KMS-11 (cell line): Measurements from ENCODE around the gene INPP5A.

Source experiments
- H2AFZ ChIP-seq: fragments of 200-600 bp; sonication (generic); 2 replicates; pipeline ENCODE4 v1.6.1; 2016; ENCODE audit warnings: antibody characterized with exemption, mixed run types, low read depth
- H3K27ac ChIP-seq: fragments of 200-600 bp; sonication (generic); 2 replicates; pipeline ENCODE4 v1.6.1; 2016; ENCODE audit warnings: mild to moderate bottlenecking, mixed run types
- H3K27me3 ChIP-seq: fragments of 200-600 bp; sonication (generic); 2 replicates; pipeline ENCODE4 v1.6.1; 2017; ENCODE audit warnings: mild to moderate bottlenecking, low read depth, mixed run types, moderate library complexity; ENCODE audit not compliant: insufficient read depth
- H3K36me3 ChIP-seq: fragments of 200-600 bp; sonication (generic); 2 replicates; pipeline ENCODE4 v1.6.1; 2017; ENCODE audit warnings: mild to moderate bottlenecking, mixed run types; ENCODE audit not compliant: insufficient read depth
- H3K4me1 ChIP-seq: fragments of 200-600 bp; sonication (generic); 2 replicates; pipeline ENCODE4 v1.6.1; 2016; ENCODE audit warnings: mild to moderate bottlenecking, low read depth, mixed run types; ENCODE audit not compliant: poor library complexity, severe bottlenecking
- H3K4me2 ChIP-seq: fragments of 200-600 bp; sonication (generic); 2 replicates; pipeline ENCODE4 v1.7.0; 2016; ENCODE audit warnings: mild to moderate bottlenecking, mixed run types
- H3K4me3 ChIP-seq: fragments of 200-600 bp; sonication (generic); IDR thresholded peaks from 2 replicates; pipeline ENCODE4 v1.6.1; 2017; ENCODE audit warnings: low read depth, low read length, mixed read lengths; ENCODE audit not compliant: insufficient read depth
- H3K79me2 ChIP-seq: fragments of 200-600 bp; sonication (generic); 2 replicates; pipeline ENCODE4 v1.6.1; 2016; ENCODE audit warnings: low read depth, mixed run types; ENCODE audit not compliant: insufficient read depth
- H3K9ac ChIP-seq: fragments of 200-600 bp; sonication (generic); 2 replicates; pipeline ENCODE4 v1.6.1; 2016; ENCODE audit warnings: mild to moderate bottlenecking, mixed run types
- H4K20me1 ChIP-seq: fragments of 200-600 bp; sonication (generic); 2 replicates; pipeline ENCODE4 v1.6.1; 2016; ENCODE audit warnings: mild to moderate bottlenecking, mixed run types; ENCODE audit not compliant: insufficient read depth
- TF ChIP-seq, protein P1 (sequence below): fragments of 200-600 bp; sonication (generic); conservative IDR thresholded peaks from 2 replicates; pipeline ENCODE4 v1.6.1; 2017; ENCODE audit warnings: low read depth, mild to moderate bottlenecking, antibody characterized with exemption, low read length, moderate library complexity, mixed read lengths

INPP5A gene

DNA sequence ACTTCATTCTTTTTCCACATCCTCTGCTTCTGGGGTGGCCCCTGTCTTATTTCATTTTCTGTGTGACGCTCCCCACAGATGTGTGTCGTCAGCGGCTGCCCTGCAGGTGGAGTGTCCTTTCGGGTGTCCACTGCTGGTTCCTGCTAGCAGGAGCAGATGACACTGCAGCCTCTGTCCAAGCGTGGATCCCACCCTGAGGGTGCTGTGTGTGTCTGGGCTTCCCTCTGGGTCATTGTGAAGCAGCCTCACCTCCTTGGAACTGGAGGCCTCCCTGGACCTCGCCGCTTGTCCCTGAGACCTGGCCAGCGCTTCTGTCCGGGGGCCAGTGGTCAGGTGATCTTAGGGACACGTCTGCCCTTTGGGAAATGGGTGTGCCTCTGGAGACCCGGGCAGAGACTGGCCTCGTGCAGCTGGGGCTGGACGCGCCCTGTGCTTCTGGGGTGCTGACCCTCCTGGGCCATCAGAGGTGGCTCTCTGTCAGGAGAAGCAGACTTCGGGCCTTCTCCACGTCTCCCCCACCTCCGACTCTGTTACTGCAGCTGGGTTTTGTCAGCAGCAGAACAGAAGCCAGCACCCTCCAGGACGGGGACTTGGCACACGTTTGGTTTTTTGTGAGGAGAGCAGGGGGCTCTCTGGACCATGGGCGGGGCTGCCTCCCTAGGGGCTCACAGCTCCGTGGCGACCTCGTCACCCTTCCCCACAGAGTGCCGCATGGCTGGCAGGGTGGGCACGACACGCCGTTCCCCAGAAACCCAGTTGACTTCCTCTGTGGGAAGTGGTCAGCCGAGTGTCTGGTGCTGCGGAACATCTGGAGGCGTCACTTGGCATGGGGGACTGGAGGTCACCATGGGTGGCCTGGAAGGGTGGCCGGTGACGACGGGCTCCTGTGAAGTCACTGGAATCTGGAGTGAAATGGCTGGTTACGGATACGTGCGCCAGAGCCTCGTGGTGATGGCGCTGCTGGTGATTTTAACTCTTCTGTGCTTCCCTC, 48.4 kb downstream of the INPP5A start:
- H3K36me3 ChIP-seq, result no peaks in the 10 kb centered on the region
- no peak overlapping the region for H3K4me3 ChIP-seq
- H2AFZ ChIP-seq, result no peak overlapping the region
- H3K4me2 ChIP-seq, result no peak overlapping the region
- H3K9ac ChIP-seq, result no peak overlapping the region
- TF ChIP-seq, protein P1, sequence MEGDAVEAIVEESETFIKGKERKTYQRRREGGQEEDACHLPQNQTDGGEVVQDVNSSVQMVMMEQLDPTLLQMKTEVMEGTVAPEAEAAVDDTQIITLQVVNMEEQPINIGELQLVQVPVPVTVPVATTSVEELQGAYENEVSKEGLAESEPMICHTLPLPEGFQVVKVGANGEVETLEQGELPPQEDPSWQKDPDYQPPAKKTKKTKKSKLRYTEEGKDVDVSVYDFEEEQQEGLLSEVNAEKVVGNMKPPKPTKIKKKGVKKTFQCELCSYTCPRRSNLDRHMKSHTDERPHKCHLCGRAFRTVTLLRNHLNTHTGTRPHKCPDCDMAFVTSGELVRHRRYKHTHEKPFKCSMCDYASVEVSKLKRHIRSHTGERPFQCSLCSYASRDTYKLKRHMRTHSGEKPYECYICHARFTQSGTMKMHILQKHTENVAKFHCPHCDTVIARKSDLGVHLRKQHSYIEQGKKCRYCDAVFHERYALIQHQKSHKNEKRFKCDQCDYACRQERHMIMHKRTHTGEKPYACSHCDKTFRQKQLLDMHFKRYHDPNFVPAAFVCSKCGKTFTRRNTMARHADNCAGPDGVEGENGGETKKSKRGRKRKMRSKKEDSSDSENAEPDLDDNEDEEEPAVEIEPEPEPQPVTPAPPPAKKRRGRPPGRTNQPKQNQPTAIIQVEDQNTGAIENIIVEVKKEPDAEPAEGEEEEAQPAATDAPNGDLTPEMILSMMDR, result no peak
- H3K27ac ChIP-seq, result no peak overlapping the region
- no peaks in the 10 kb centered on the region for H3K27me3 ChIP-seq
- no peaks in the 10 kb centered on the region; the same call in 1 of the 2 replicates for H3K79me2 ChIP-seq
- no peaks in the 10 kb centered on the region for H3K4me1 ChIP-seq
- no peaks in the 10 kb centered on the region for H4K20me1 ChIP-seq

DNA sequence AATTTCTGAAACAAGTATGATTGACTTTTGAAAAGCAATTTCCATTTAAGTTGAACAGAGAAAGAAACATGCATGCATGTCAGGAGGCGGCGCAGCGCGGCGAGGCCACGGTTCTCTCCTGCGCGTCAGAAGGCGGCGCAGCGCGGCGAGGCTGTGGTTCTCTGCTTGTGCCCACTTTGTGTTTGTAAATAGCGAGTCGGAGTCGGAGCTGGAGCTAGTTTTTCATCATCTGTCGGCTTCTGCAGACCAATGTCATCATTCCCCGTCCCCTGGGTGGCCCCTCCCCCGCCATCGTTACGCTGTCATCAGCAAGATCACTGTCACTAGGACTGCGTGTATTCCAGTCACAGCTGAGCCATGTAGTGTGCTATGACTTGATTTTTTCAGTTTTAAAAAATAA, 49.2 kb downstream of the INPP5A start:
- H3K27ac ChIP-seq, result no peak overlapping the region
- no peaks in the 10 kb centered on the region for H3K27me3 ChIP-seq
- no peak overlapping the region for H3K4me2 ChIP-seq
- H3K36me3 ChIP-seq, result no peaks in the 10 kb centered on the region
- TF ChIP-seq, protein P1, result no peak
- no peak overlapping the region for H3K4me3 ChIP-seq
- H3K9ac ChIP-seq, result no peak overlapping the region
- no peaks in the 10 kb centered on the region for H4K20me1 ChIP-seq
- H3K4me1 ChIP-seq, result no peaks in the 10 kb centered on the region
- no peak overlapping the region for H2AFZ ChIP-seq
- H3K79me2 ChIP-seq, result no peaks in the 10 kb centered on the region; the same call in 1 of the 2 replicates

DNA sequence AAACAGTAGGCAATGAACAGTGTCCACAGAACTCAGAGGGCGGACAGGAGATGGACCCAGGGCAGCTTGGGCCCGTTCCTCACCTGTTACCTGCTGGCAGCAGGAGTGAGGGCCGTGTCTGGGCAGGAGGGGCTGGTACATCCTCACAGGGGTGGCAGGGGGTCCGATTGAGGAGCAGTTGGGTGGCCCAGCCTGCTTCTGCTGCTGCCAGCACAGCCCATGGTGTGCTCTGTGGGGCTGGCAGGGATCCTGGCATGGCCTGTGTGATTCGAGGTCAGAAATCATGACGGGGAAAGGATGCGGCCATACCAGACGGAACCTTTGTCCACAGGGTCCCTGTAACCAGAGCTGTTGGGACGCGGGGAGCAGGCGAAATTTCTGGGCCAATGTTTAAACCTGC, 49.6 kb downstream of the INPP5A start:
- Histone ChIP-seq H3K4me2 (no peak overlapping the region), H3K27ac (no peak overlapping the region), H3K4me3 (no peak overlapping the region), H3K9ac (no peak overlapping the region), H3K27me3 (no peaks in the 10 kb centered on the region), H2AFZ (no peak overlapping the region), H3K4me1 (no peaks in the 10 kb centered on the region), H4K20me1 (no peaks in the 10 kb centered on the region), H3K36me3 (no peaks in the 10 kb centered on the region), H3K79me2 (no peaks in the 10 kb centered on the region; the same call in 1 of the 2 replicates)
- TF ChIP-seq, protein P1, result no peak

DNA sequence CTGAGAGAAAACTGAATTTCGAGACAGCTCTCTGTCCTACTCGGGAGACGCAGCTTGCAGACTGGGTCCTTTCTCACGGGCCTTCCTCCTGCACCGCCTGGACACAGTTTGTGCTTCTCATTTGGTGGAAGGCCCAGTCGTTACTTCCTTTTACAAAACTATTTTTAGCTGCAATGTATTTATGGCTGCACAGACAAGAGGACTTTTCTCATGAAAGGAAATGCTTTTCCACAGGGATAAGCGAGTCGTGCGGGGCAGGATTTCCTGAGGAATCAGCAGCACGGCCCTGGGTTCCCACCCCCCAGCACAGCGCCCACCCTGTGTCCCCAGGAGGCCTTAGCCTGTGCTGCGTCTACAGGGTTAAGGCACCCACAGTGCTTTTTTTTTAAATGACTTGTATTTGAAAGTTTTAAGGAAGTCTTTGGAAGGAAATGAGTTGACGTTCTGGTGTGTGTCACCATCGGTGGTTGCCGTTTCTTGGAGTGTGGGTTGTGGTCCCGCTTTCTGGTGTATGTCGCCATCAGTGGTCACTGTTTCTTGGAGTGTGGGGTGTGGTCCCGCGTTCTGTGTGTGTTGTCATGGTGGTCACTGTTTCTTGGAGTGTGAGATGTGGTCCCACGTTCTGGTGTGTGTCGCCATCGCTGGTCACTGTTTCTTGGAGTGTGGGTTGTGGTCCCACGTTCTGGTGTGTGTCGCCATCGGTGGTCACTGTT, 50.9 kb downstream of the INPP5A start:
- no peaks in the 10 kb centered on the region; the same call in 1 of the 2 replicates for H3K79me2 ChIP-seq
- no peak overlapping the region for H3K9ac ChIP-seq
- no peak overlapping the region for H3K4me2 ChIP-seq
- H3K4me1 ChIP-seq, result peaks cover 8% of the 10 kb centered on the region
- H4K20me1 ChIP-seq, result no peaks in the 10 kb centered on the region
- H3K27ac ChIP-seq, result no peak overlapping the region
- no peak overlapping the region for H3K4me3 ChIP-seq
- TF ChIP-seq, protein P1, result no peak
- H3K36me3 ChIP-seq, result no peaks in the 10 kb centered on the region
- H2AFZ ChIP-seq, result no peak overlapping the region
- no peaks in the 10 kb centered on the region for H3K27me3 ChIP-seq
